IMR-90 (cell line): ENCODE data around the gene TTLL11.

ENCODE experiments used
- CEBPB ChIP-seq: IDR thresholded peaks from 2 replicates; pipeline ENCODE4 v1.6.1; 2012; ENCODE audit warnings: low read depth, low read length, improper control_type of control experiment
- CHD1 ChIP-seq: IDR thresholded peaks from 2 replicates; pipeline ENCODE4 v1.6.1; 2012; ENCODE audit warnings: low read depth, low read length, improper control_type of control experiment
- CTCF ChIP-seq: conservative IDR thresholded peaks from 2 replicates; pipeline ENCODE4 v1.5.1; 2012; ENCODE audit warnings: mild to moderate bottlenecking, low read depth, low read length, improper control_type of control experiment
- FOS ChIP-seq: fragments of 150-350 bp; IDR thresholded peaks from 2 replicates; pipeline ENCODE4 v1.6.1; 2016; ENCODE audit warnings: low read depth, low read length
- NFE2L2 ChIP-seq: fragments of 150-350 bp; IDR thresholded peaks from 2 replicates; pipeline ENCODE4 v1.6.1; 2016; ENCODE audit warnings: low read depth, mild to moderate bottlenecking, low read length
- POLR2A ChIP-seq: IDR thresholded peaks from 2 replicates; pipeline ENCODE4 v1.6.1; 2012; ENCODE audit warnings: mild to moderate bottlenecking, low read depth, low read length
- SMC3 ChIP-seq: fragments of 150-350 bp; IDR thresholded peaks from 2 replicates; pipeline ENCODE4 v1.6.1; 2016; ENCODE audit warnings: low read depth, mild to moderate bottlenecking, antibody characterized with exemption, low read length, moderate library complexity
- USF2 ChIP-seq: fragments of 150-350 bp; IDR thresholded peaks from 2 replicates; pipeline ENCODE4 v1.6.1; 2017; ENCODE audit warnings: mild to moderate bottlenecking, antibody characterized with exemption, low read length, low read depth

GRCh38 chr9:122005597-122005996 is 87.5 kb downstream of the TTLL11 start:
- TF ChIP-seq CTCF (peak; percentile 54), NFE2L2 (no peak), POLR2A (no peak), CHD1 (no peak), SMC3 (peak; percentile 56), CEBPB (no peak), FOS (no peak), USF2 (no peak)
